HT-29 (cell line): ENCODE results near the gene NFATC2. TPM values are rescaled to one million over a fixed set of nuclear protein-coding genes. Genes with fewer than 3 reads are reported as not detected.
"Not testable (repeated sequence)": the region's sequence is repeated elsewhere in the genome, so short reads cannot be mapped to it uniquely, and the experiment has no call there.

Source experiments
- DNase-seq: peaks from one replicate; pipeline ENCODE4 v3.0.0-alpha.2; 2015; ENCODE audit warnings: low spot score
- total RNA-seq: library from RNA; depleted of rRNA; stranded (reverse); fragments of >200 nt; shearing (Covaris generic); gene quantifications from 2 replicates; pipeline ENCODE4 v1.2.3, GENCODE V29; 2014

NFATC2 gene
- total RNA-seq, 1 experiment from 2014 or later = 0.51 TPM

- DNase-seq = no peak
Measured at GRCh38 chr20:51495921-51496545, 46.5 kb downstream of the NFATC2 start.

- no peak for DNase-seq
Measured at GRCh38 chr20:51495291-51495690, 47.2 kb downstream of the NFATC2 start.

- DNase-seq = no peak
Measured at GRCh38 chr20:51494241-51495110, 48.0 kb downstream of the NFATC2 start.

- no peak for DNase-seq
Measured at GRCh38 chr20:51493346-51493791, 49.1 kb downstream of the NFATC2 start.

- no peak for DNase-seq
Measured at GRCh38 chr20:51492167-51493092, 50.1 kb downstream of the NFATC2 start.

GRCh38 chr20:51491393-51491792 is 51.1 kb downstream of the NFATC2 start:
- DNase-seq = no peak

- DNase-seq = no peak
Measured at GRCh38 chr20:51490635-51491034, 51.9 kb downstream of the NFATC2 start.

GRCh38 chr20:51489611-51490010 is 52.9 kb downstream of the NFATC2 start:
- DNase-seq = no peak

GRCh38 chr20:51488331-51488730 is 54.2 kb downstream of the NFATC2 start:
- DNase-seq = no peak

- DNase-seq = peak; percentile 75
Measured at GRCh38 chr20:51487565-51488268, 54.8 kb downstream of the NFATC2 start.

GRCh38 chr20:51487076-51487475 is 55.4 kb downstream of the NFATC2 start:
- no peak for DNase-seq

- no peak for DNase-seq
Measured at GRCh38 chr20:51486197-51487005, 56.1 kb downstream of the NFATC2 start.

GRCh38 chr20:51484831-51485230 is 57.7 kb downstream of the NFATC2 start:
- no peak for DNase-seq

- no peak for DNase-seq
Measured at GRCh38 chr20:51484141-51484815, 58.2 kb downstream of the NFATC2 start.

GRCh38 chr20:51482836-51483473 is 59.6 kb downstream of the NFATC2 start:
- DNase-seq = no peak

- no peak for DNase-seq
Measured at GRCh38 chr20:51481341-51481914, 61.1 kb downstream of the NFATC2 start.

- no peak for DNase-seq
Measured at GRCh38 chr20:51480507-51481270, 61.8 kb downstream of the NFATC2 start.

- not testable (repeated sequence) for DNase-seq
Measured at GRCh38 chr20:51476106-51476505, 66.4 kb downstream of the NFATC2 start.
